Renal cortical epithelial cell (primary cell): ENCODE measurements around the gene PKIG. TPM values are rescaled to one million over a fixed set of nuclear protein-coding genes. Genes with fewer than 3 reads are reported as not detected.
"Not testable (repeated sequence)": the region's sequence is repeated elsewhere in the genome, so short reads cannot be mapped to it uniquely, and the experiment has no call there.

Experiments used
- DNase-seq: peaks from one replicate; pipeline ENCODE4 v3.0.0-alpha.2; 2011; ENCODE audit warnings: low read depth
- total RNA-seq: library from RNA; depleted of rRNA; stranded (reverse); fragments of >200 nt; gene quantifications from 2 replicates; pipeline ENCODE4 v1.2.3, GENCODE V29; 2014

PKIG gene
- total RNA-seq, 1 donor from 2014 or later = 34.4 TPM

DNA sequence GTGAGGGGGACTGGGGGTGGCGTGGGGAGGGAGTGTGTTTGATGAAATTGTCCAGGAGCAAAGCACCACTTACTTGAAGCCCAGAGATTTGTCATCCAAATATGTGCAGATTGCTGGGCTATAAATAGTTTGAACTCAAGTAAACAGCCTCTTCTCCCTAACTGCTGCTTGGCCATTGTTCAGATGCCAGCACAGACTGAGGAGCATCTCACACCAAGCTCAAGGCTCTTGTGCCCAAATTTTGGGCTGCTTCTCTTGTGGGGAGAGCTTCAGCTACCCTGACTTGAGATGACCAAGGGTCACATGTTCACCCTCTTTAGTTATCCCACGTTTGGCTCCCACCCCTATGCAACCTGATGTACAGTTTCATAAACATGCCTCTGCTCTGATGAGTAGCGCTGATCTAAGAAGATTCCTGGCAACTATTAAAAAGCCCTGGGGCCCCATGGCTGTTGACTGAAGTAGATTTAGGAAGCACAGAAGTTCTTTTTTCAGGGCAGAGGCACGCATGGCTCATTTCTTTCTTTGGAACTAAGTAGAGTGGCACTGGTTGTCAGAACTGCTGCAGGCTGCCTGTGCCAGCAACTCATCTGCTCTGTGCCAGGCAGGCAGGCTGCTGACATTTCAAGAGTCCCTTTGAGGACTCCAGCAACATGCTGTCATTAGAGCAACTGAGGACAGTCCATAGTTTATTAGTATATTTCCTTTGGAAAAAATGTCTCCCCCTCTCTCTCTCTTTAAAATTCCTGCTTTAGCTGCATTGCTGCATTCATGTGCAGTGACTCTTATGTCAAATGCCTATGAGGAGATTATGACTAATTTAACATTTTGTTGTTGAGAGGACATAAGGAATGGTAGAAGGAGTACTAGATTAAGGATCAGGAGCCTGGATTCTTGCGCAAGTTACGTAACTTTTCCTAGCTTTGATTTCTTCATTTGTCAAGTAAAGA is 9.6 kb upstream of the PKIG start:
- peak; percentile 91 for DNase-seq

DNA sequence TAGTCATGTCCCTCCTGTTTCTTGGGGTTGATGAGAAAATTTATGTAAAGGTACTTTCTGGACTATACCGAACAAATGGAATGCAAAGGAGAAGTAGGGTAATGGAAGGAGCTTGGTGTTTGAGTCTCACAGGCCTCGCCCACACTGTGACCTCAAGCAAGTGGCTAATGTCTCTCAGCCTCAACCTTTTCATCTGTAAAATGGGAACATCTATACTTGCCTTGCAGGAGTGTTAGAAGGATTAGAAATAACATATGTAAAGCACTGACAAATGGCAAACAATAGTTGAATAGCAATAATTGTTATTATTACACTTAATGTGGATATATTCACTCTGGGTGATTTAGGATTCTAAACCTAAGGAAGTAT is 8.9 kb upstream of the PKIG start:
- DNase-seq = no peak

DNA sequence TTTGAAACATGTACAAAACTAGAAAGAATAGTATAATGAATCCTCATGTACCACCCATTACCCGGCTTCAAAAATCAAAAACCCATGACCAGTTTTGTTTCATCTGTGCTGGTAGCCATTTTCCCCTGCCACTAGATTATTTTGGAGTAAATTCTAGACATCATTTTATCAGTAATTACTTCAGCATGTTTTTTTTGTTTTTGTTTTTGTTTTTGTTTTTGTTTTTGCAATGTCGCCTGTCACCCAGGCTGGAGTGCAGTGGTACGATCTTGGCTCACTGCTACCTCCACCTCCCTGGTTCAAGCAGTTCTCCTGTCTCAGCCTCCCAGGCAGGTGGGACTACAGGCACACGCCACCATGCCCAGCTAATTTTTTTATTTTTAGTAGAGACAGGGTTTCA is 8.0 kb upstream of the PKIG start:
- no peak for DNase-seq

DNA sequence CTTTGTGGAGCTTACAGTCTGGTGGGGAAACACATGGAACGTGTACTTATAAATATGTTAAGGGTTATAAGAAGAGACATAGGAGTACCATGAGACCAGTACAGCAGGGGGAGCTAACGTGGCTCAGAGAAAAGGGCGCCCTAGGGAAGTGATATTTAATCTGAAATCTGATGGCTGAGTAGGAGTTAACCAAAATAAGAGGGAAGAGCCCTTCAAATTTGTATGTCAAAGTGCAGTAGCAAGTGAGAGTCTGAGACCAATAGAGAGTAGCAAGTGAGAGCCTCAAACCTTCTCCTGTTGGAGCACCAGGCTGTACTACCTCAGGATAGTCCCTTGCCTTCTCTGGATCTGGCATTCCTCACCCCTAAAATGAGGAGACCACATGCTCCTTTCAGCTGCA is 6.1 kb upstream of the PKIG start:
- DNase-seq = peak; percentile 28

DNA sequence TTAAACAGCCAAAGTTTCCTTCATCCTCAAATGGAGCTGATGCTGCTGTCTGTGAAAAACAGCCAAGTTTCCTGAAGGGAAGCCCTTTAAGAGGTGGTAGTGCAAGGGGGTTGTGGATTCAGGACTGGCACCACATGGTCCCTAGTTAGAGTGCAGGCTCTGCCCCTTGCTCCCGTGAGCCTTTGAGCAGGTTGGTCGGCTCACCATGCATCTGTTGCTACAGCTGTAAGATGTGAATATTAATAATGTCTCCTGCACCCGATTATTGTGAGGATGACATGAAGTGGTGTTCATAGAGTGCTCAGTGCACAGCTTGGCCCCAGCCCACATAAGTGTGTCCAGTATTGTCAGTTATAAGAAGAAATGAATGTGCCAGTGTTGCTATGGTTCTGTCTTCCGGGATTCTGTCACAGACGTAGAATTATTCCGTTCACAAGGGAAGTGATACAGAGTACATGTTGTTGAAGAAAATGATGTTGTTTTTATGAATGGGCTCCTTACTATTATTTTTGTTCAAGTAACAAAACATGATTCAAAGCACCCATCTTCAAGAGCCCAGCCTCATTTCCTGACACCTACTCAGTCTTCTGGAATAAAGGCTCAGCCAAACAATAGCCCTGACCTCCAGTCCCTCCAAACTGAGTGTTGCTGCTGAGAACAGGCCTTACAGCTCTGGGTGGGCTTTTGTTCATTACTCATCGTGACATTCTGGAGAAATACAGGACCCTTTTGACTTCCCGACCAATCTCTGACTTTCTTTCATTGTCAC is 2.9 kb upstream of the PKIG start:
- no peak for DNase-seq

DNA sequence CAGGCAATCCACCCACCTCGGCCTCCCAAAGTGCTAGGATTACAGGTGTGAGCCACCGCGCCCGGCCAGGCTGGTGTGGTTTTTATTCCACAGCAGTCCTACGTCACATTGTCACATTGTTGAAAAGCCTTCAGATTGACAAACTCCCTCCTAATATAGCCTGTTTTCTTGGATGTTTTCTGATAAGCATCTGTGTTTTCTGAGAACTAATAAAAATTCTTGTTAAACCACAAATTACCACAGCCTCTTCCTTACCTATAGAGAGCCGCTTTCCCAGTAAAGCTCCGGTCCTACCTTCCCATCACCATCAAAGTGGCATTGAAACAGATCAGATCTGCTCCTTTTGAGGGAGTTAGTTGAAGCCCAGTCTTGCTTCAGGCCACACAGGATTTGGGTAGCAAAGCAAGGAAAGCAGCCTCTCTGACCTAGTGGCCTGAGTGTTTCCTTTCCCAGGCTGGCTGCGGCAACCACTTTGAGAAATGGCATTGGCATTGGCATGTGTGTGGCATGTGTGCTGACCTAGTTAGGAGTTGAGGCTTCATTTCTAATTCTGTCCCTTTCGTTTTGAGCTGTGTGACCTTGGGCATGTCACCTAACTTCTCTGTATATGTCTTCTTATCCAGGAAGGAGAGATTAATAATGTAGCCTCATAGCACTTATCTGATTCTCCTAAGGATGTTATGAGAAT is 1.7 kb upstream of the PKIG start:
- DNase-seq = no peak

DNA sequence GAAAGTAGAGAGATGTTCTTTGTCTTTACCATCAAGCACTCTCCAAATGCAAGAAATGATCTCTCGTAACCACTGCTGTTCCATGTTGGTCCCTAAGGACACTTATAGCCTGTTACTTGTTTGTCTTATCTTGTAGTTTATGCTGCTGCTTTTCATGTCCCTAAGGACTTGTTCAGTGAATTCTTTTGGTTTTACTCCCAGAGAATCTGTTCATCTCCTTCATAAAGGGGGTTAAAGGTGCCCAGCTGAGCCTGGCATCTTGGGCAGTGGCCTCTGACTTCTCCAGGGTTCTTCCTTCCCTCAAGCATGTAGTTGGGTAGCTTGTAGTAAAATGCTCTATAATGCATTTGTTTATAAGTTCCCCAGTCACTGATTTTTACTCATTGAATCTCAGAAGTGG is 864 bp upstream of the PKIG start:
- no peak for DNase-seq

DNA sequence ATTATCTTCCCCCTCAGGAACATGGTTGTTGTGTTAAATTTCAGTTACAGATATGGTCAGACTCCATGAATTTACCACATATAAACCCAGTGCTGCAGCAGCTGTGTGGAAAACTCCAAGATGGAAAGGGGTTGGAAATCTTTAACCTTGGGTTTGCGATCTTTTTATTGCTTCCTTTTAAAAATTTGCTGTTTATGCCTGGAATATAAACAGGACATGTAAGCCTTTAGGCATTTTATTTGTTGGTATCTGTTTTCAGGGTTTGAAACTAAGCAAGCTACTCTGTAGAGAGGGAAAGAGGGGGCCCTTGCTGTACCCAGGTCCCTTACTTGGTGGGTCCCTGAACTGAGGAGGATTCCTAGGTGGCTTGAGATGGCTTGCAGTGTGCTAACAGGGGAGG is 778 bp downstream of the PKIG start:
- no peak for DNase-seq

DNA sequence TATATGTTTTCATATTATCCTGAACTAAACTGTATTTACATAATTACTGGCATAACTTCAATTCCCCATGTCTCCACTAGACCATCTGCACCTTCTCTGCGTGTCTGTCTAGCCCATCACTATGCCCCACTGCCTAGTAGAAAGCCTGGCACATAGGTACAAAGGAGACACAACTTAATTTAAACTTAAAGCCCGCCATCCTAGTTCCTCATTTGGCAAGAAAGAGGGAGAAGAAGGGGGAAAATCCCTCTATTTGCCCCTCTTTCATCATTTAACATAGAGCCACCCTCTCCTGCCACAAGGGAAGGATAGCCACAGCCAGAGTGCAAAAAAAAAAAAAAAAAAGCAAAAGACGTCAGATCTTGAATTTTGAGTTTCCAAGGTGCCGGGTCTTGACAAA is 1.8 kb downstream of the PKIG start:
- DNase-seq = no peak

DNA sequence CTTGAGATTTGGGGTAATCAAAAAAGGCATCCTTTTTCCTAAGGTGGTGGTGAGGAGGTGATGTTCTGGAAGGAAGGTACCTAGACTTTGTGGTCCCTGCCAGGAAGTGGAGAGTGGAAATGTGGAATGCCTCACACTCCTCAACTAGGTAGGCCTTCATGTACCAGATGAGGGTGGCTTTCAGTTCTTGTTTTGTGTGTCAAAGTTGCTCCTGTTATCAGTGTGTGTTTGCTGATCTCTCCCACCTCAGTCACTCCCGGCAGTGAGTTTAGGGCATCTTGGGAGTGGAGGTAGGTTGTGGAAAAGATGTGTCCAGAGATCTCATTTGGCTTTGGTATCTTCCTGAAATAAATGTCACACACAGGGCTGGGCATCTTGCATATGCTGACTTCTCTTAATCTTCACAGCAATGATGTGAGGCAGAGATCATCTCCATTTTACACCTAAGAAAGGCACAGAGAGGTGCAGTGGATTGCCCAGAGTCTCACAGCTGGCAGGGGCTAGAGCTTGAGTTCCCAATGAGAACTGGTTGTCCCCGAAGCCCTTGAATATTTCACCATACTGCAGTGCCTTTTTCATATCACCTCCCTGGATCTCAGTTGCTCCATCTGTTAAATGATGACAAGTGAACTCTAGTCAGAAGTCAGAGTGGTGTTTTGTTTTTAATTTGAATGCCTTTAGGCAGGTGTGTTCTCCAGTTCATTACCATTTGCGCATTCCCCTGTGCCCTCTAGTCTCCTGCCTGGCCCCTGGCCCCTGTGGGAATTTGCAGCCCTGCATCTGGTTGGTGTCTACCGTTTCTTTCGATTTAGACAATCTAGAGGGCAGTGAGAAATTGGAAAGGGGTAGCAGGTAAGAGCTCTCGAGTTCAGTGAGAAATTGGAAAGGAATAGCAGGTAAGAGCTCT is 2.9 kb downstream of the PKIG start:
- no peak for DNase-seq

DNA sequence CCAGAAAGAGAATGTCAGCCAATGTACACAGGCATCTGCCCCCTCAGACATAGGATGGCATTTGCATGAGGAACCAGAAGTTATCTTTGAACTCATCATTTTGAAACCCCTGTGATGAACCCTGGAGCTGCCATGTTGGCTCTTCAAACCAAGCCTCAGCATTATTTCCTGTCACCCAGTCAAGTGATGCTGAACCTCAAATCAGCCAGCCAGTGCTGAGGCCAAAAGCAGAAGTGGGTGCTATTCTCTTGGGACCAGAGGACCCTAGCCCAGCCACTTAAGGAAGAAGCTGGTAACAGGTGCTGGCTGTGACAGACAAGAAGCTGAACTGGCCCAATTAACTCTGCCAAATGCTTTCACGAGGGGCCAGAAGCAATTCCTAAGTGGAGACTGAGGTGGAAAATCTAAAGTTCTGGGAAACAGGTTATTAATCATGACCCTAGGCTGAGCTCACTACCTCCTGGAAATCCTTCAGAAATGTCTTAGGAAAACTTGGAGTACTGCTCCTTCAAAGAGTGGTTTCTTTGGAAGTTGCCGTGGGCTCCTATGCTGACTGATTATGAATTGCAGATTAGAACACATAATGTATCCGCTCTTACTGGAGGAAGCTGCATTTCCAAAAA is 4.0 kb downstream of the PKIG start:
- no peak for DNase-seq

DNA sequence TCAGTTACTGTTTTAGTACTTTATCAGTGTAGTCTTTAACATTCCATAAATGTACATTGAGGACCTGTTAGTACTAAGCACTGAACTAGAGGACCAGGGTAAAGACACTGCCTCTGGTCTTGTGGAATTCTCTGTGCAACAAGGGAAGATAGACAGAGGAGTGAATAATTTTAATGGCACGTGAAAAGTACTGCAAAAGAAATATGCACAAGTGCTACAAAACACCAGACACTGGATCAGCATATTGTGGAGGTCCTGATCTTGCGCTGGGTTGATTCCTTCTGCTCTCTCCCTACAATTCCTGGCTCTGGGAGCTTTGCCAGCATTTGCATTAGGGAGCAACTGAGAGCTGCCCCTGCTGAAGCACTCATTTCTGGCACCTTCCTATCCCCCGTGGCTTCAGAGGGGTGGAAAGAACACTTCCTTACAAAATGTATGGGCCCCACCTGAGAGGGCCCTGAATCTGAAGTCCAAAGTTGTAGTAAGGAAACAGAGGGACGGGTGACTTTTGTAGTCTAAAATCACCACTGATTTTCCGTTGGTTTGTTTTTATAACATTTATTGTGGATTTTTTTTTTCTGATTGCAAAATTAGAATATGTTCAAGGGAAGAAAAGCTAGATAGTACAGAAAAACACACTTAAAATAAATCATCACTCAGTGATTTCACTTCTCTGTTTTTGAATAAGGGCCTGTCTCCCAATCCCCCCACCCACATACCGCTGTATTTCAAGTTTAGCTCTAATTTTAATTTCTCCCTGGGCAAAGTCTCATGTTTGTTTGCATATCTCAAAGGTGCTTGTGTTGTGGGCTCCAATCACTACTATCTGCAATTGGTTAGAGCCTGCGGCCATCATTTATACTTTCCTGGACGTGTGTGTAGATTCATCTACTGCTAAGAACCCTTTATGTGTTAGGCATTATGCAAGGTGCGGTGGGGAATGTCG is 4.9 kb downstream of the PKIG start:
- no peak for DNase-seq

DNA sequence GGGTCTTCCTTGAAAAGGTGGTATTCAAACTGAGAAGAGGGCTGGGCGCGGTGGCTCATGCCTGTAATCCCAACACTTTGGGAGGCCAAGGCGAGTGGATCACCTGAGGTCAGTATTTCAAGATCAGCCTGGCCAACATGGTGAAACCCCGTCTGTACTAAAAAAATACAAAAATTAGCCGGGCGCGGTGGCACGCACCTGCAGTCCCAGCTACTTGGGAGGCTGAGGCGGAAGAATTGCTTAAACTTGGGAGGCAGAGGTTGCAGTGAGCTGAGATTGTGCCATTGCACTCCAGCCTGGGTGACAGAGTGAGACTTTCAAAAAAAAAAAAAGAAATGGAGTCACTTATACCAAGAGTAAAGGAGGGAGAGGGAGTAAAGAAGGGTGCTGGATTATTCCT is 5.9 kb downstream of the PKIG start:
- not testable (repeated sequence) for DNase-seq

DNA sequence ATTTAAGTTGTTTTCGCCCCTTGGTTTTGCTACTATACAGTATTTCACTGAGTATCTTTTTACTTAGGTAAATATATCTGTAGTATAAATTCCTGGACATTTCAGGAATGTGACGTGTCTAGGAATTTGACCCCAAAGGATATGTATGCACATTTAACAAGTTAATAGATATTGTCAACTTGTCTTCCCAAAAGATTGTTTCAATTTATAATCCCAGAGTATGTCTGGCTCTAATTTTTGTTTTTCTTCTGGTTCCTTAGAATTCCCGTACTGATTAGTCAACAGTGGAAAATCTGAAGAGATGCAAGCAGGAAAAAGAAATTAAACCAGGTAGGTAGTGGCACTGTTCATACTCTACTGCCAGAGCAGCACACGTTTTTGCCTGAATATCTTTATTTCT is 7.2 kb downstream of the PKIG start:
- DNase-seq = no peak

DNA sequence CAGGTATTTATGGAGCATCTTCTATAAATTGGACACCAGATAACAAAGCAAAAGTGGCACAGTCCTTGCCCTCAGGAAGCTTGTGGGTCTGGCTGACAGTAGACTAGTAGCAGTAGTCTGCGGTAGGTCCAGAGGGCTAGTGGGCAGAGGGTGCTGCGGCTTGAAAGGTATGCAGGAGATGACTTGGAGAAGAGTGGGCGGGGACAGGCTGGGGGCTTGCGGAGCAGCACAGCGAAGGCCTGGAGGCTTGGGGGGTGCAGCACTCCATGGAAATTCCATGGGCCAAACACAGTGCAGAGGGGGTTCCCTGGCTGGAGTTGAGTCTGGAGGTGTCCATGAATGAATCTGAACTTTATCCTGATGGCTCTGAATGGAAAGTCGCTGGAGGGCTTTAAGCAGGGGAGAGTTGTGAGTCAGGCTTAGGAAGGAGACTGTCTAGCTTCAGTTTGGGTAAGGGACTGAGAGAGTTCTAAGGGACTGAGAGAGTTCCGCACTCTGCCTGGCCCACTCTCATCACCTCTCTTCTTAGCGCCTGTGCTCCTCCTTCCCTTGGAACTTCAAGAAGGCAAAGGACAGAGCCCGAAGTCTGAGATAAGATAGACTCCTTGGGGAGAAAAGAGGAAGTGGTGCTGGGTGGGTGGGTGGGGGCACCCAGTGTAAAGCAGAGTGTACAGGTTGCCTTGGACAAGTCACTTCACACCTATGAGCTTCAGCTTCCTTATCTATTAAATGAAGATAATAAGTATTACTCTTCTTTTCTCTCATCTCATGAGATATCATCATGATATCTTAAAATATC is 8.8 kb downstream of the PKIG start:
- no peak for DNase-seq

DNA sequence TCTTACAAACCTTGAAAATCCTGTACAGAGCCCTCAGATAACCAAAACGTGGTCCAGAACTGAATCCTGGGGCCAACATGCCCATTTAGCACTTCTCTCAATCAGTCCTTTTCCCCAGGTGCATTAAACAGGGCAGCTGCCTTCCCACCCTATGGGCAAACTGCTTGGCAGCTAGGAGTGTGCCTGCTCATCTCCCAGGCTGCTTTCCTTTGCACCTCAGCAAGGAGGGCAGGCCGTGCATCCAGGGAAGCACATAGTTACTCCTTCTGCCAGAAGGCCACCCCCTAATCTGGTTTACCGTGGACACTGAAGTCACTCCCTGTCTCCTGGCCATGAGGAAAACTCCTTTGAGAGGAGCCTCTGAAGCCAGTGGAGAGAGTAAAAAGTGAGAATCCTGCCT is 10.0 kb downstream of the PKIG start:
- no peak for DNase-seq

DNA sequence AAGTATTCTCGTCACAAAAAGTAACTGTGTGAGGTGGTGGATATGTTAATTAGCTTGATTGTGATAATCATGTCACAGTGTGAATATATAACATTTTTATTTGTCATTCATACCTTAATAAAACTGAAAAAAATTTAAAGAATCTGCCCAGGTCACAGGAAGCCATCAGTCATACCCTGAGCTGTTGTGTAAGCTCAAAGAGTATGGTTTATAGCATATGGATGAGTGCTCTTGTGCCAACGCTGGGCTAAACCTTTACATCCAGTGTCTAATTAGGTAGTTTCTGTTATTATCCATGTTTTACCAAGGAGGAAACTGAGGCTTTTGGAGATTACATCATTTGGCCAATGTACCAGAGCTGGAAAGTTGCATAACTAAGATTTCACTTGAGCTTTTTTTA is 11.4 kb downstream of the PKIG start:
- no peak for DNase-seq

DNA sequence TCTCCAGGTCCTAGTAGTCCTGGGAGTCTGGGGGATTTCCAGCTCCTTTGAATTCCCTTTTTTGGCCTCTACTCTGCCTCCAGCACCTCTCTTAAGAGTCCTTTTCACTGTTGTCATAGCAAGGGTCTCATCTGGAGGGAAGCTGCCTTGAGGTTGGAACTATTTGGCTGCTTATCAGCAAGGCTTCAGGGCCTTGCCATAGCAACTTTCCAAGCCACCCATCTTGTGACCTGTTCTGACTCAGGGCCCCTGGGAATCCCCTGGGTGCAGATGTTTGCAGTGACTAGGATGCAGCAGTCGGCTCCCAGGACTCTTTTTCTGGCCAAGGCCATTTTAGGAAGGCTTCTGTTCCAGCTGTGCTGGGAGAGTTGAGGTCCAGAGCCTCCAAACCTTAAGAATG is 12.4 kb downstream of the PKIG start:
- peak; percentile 70 for DNase-seq

DNA sequence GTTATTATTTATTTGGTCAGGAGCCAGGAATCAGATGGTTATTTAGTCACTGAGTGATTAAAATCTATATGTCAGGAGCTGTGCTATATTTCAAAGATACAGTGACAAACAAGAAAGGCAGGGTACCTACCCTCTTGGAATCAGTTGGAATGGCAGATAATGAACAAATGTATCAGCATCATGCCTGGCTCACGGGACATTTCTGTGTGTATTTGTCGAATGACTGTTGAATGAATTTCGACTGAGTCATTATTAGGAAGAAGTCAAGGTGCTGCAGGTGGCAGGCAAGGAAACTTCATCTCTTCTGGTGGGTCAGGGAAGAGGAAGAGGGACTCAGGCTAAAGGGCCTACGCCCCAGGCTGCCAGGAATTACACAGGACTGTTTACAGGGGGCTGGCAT is 13.6 kb downstream of the PKIG start:
- DNase-seq = no peak
